ENCODE results near the gene RCSD1. TPM values are rescaled to one million over a fixed set of nuclear protein-coding genes. Genes with fewer than 3 reads are reported as not detected.

Gene RCSD1
- total and polyA plus RNA-seq, 4 experiments from 2014 or later = 124 to 173 (median 146) TPM

DNA sequence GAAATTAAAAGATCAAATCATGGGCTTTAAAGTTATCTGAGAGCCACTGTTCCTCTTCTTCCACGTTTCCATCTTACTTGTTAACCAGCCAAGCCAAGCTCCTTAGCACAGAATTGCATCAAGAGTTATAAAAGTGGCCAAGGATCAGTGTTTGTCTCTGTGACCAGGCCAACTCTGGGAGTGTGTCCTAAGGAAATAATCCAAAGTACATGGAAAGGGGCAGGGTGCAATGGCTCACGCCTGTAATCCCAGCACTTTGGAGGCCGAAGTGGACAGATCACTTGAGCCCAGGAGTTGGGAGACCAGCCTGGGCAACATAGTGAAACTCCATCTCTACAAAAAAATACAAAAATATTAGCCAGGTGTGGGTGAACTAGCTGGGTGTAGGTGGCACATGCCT, 81.8 kb downstream of the RCSD1 start:
- Mint-ChIP-seq H3K9me3 (peaks cover 0 to 19% (median 0%) of the 10 kb centered on the region in 8 donors), H3K36me3 (peaks cover 0 to 23% of the 10 kb centered on the region in 2 donors), H3K4me1 (peaks cover 14 to 44% (median 28%) of the 10 kb centered on the region in 4 donors), H3K27me3 (peaks cover 4 to 12% of the 10 kb centered on the region in 2 donors), H3K27ac (peak overlapping the region in 3 of 7 donors; percentile 42 to 95 (median 75)), H3K4me3 (no peak overlapping the region)
- ChIA-PET POLR2A (ENCODE audit: partially characterized antibody) (no interaction called here), CTCF (ENCODE audit: partially characterized antibody) (no interaction called here)
- no peak overlapping the region for H3K27ac ChIP-seq (ENCODE audit: low read depth, low read length)
- H3K27me3 ChIP-seq (ENCODE audit: insufficient read depth, low read length) = no peaks in the 10 kb centered on the region
- intact Hi-C loops (cut with micrococcal nuclease) = loop anchor here (10.0 kb wide), 2 partner anchors 373 to 1653 kb away; partner anchors contain the start of genes BLZF1 and NME7
- no peaks in the 10 kb centered on the region for H3K36me3 ChIP-seq (ENCODE audit: insufficient read depth, low read length)
- peaks cover 22% of the 10 kb centered on the region for H3K4me1 ChIP-seq (ENCODE audit: insufficient read depth, low read length)
- H3K9me3 ChIP-seq (ENCODE audit: control insufficient read depth in 1 of 2, low read length in 2 of 2) = no peaks in the 10 kb centered on the region
- no peak for DNase-seq
- H3K4me3 ChIP-seq (ENCODE audit: low read length in 2 of 2) = no peak overlapping the region

GRCh38 chr1:167713330-167714081, 83.5 kb downstream of the RCSD1 start:
- Mint-ChIP-seq H3K4me3 (peak overlapping the region; percentile 91 to 98 (median 94)), H3K4me1 (peaks cover 19 to 44% (median 33%) of the 10 kb centered on the region in 4 donors), H3K27me3 (peaks cover 4 to 12% of the 10 kb centered on the region in 2 donors), H3K27ac (peak overlapping the region; percentile 83 to 95 (median 88)), H3K36me3 (peaks cover 0 to 19% of the 10 kb centered on the region in 2 donors), H3K9me3 (peaks cover 0 to 19% (median 0%) of the 10 kb centered on the region in 8 donors)
- H3K4me3 ChIP-seq (ENCODE audit: low read length in 2 of 2) = peak overlapping the region; percentile 58 to 87
- peak in 3 of 5 donors; percentile 16 to 23 (median 18) for DNase-seq
- no peaks in the 10 kb centered on the region for H3K36me3 ChIP-seq (ENCODE audit: insufficient read depth, low read length)
- POLR2A ChIA-PET (ENCODE audit: partially characterized antibody) = interaction anchor here (0.9 to 4.2 kb wide), 11 partner anchors 8 to 263 kb away, joined by 3 to 33 read pairs (median 6); partner anchors contain the start of genes CD247, MPZL1 and RCSD1
- intact Hi-C loops (cut with micrococcal nuclease) = loop anchor here (1.0 to 10.0 kb wide), 3 partner anchors 83 to 1651 kb away; partner anchors contain the start of genes BLZF1, NME7 and RCSD1
- H3K4me1 ChIP-seq (ENCODE audit: insufficient read depth, low read length) = peaks cover 25% of the 10 kb centered on the region
- H3K27me3 ChIP-seq (ENCODE audit: insufficient read depth, low read length) = no peaks in the 10 kb centered on the region
- CTCF ChIA-PET (ENCODE audit: partially characterized antibody) = interaction anchor here (2.8 to 3.9 kb wide), 3 partner anchors 19 to 113 kb away, joined by 15 to 35 read pairs (median 18); no protein-coding TSS in a partner anchor
- H3K9me3 ChIP-seq (ENCODE audit: control insufficient read depth in 1 of 2, low read length in 2 of 2) = no peaks in the 10 kb centered on the region
- H3K27ac ChIP-seq (ENCODE audit: low read depth, low read length) = peak overlapping the region; percentile 37

- peak overlapping the region; percentile 91 to 98 (median 94) for H3K4me3 Mint-ChIP-seq
- Histone ChIP-seq H3K4me3 (ENCODE audit: low read length in 2 of 2) (peak overlapping the region; percentile 58 to 87), H3K36me3 (ENCODE audit: insufficient read depth, low read length) (no peaks in the 10 kb centered on the region), H3K4me1 (ENCODE audit: insufficient read depth, low read length) (peaks cover 25% of the 10 kb centered on the region), H3K27me3 (ENCODE audit: insufficient read depth, low read length) (no peaks in the 10 kb centered on the region), H3K27ac (ENCODE audit: low read depth, low read length) (peak overlapping the region; percentile 37), H3K9me3 (ENCODE audit: control insufficient read depth in 1 of 2, low read length in 2 of 2) (no peaks in the 10 kb centered on the region)
- POLR2A ChIA-PET (ENCODE audit: partially characterized antibody) = interaction anchor here (0.8 to 4.2 kb wide), 15 partner anchors 9 to 264 kb away, joined by 3 to 33 read pairs (median 6); partner anchors contain the start of genes CD247 and RCSD1
- peaks cover 16 to 41% (median 29%) of the 10 kb centered on the region in 4 donors for H3K4me1 Mint-ChIP-seq
- no peak for DNase-seq
- CTCF ChIA-PET (ENCODE audit: partially characterized antibody) = interaction anchor here (1.1 to 3.9 kb wide), 9 partner anchors 10 to 114 kb away, joined by 3 to 35 read pairs (median 9); no protein-coding TSS in a partner anchor
- peaks cover 0 to 19% (median 0%) of the 10 kb centered on the region in 8 donors for H3K9me3 Mint-ChIP-seq
- peaks cover 0 to 19% of the 10 kb centered on the region in 2 donors for H3K36me3 Mint-ChIP-seq
- H3K27ac Mint-ChIP-seq = peak overlapping the region in 6 of 7 donors; percentile 83 to 99 (median 93)
- intact Hi-C loops (cut with micrococcal nuclease) = loop anchor here (1.0 to 10.0 kb wide), 3 partner anchors 84 to 1651 kb away; partner anchors contain the start of genes BLZF1, NME7 and RCSD1
- H3K27me3 Mint-ChIP-seq = peaks cover 4 to 12% of the 10 kb centered on the region in 2 donors
Measured at GRCh38 chr1:167714098-167714438, 84.0 kb downstream of the RCSD1 start.

DNA sequence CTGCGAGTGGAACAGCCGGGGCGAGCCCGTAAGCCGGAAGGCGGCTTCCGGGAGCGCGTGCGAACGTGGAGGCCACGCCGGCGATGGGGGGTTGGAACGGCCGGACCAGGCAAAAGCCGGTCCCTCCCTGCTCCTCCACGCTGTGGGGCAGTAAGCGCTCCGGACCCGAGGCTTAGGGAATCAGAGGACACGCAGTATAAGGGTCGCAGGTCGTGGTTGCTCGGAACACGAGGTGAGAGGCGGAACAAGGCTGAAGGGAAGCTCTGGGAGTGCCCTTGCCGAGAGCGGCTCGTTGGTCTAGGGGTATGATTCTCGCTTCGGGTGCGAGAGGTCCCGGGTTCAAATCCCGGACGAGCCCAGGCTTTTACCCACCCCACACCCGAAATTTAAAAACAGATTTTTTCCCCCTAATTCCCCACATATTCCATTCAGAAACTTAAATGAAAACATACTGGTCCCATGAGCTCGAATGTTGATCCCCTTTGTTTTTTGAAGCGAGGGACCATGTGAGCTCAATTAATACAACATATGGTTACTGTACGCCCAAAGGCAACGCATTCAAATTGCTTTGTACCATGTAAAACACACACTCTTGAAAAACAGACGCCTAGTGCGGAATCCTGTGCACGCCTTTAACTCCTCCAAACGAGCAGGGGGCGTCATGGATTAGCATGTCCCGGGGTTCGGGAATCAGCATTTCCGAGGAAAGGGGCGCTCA, 84.6 kb downstream of the RCSD1 start:
- H3K4me3 ChIP-seq (ENCODE audit: low read length in 2 of 2) = peak overlapping the region; percentile 58 to 87
- Mint-ChIP-seq H3K9me3 (peaks cover 0 to 19% (median 0%) of the 10 kb centered on the region in 8 donors), H3K27me3 (peaks cover 4 to 12% of the 10 kb centered on the region in 2 donors), H3K36me3 (peaks cover 0 to 19% of the 10 kb centered on the region in 2 donors), H3K4me1 (peaks cover 19 to 44% (median 33%) of the 10 kb centered on the region in 4 donors), H3K4me3 (peak overlapping the region; percentile 84 to 98 (median 92)), H3K27ac (peak overlapping the region; percentile 64 to 99 (median 94))
- peak; percentile 84 to 92 (median 87) for DNase-seq
- peak overlapping the region; percentile 37 for H3K27ac ChIP-seq (ENCODE audit: low read depth, low read length)
- no peaks in the 10 kb centered on the region for H3K27me3 ChIP-seq (ENCODE audit: insufficient read depth, low read length)
- H3K4me1 ChIP-seq (ENCODE audit: insufficient read depth, low read length) = peaks cover 29% of the 10 kb centered on the region
- ChIA-PET POLR2A (ENCODE audit: partially characterized antibody) (interaction anchor here (0.7 to 4.2 kb wide), 26 partner anchors 9 to 495 kb away, joined by 3 to 33 read pairs (median 5); partner anchors contain the start of genes CD247, DCAF6, MPC2 and POU2F1), CTCF (ENCODE audit: partially characterized antibody) (interaction anchor here (0.8 to 3.9 kb wide), 24 partner anchors 9 to 197 kb away, joined by 3 to 35 read pairs (median 4); partner anchors contain the start of genes CD247 and CREG1)
- no peaks in the 10 kb centered on the region for H3K9me3 ChIP-seq (ENCODE audit: control insufficient read depth in 1 of 2, low read length in 2 of 2)
- intact Hi-C loops (cut with micrococcal nuclease) = loop anchor here (1.0 to 10.0 kb wide), 6 partner anchors 84 to 1650 kb away; partner anchors contain the start of genes BLZF1, DCAF6, NME7 and POU2F1
- no peaks in the 10 kb centered on the region for H3K36me3 ChIP-seq (ENCODE audit: insufficient read depth, low read length)

DNA sequence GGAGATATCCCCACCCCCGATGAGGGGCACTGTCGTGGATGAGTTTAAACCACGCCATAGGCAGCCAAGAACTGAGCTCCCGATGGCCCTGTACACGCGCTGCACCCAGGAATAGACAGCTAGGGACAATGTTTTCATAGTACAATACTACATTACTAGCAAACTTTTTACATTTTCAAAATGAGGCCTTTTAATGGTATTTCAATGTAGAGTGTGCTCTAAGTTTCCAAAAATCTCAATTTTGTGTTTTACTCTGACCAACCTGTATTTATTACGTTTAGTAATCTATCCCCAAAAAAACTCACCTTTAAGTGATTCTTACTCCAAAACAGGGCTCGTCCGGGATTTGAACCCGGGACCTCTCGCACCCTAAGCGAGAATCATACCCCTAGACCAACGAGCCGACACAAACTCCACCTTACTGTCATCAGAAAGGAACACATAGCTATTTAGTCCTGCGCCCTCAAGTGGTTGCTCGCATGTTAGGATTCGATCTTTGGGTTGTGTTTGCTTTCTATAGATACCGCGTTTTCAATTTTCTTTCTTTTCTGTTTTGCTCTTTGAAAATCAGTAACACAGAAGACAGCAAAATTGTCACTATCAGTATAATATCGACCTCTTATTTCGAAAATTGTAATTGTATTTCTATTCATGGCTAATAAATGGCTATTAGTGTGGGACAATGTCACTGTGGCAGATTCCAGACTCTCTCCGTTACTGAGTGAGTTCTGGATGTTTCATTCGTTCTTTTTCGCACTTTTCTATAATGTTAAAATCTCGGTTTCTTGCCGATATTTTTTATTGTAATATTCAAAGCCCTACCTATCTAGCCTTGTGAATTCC, 85.3 kb downstream of the RCSD1 start:
- Histone ChIP-seq H3K4me3 (ENCODE audit: low read length in 2 of 2) (peak overlapping the region; percentile 80 to 87), H3K9me3 (ENCODE audit: control insufficient read depth in 1 of 2, low read length in 2 of 2) (no peaks in the 10 kb centered on the region), H3K4me1 (ENCODE audit: insufficient read depth, low read length) (peaks cover 31% of the 10 kb centered on the region), H3K27ac (ENCODE audit: low read depth, low read length) (peak overlapping the region; percentile 39), H3K27me3 (ENCODE audit: insufficient read depth, low read length) (no peaks in the 10 kb centered on the region), H3K36me3 (ENCODE audit: insufficient read depth, low read length) (no peaks in the 10 kb centered on the region)
- peaks cover 19 to 49% (median 38%) of the 10 kb centered on the region in 4 donors for H3K4me1 Mint-ChIP-seq
- CTCF ChIA-PET (ENCODE audit: partially characterized antibody) = interaction anchor here (0.8 to 3.9 kb wide), 25 partner anchors 8 to 495 kb away, joined by 3 to 35 read pairs (median 4); partner anchors contain the start of genes CD247, CREG1 and POU2F1
- H3K9me3 Mint-ChIP-seq = peaks cover 0 to 19% (median 0%) of the 10 kb centered on the region in 8 donors
- H3K36me3 Mint-ChIP-seq = peaks cover 0 to 19% of the 10 kb centered on the region in 2 donors
- H3K27ac Mint-ChIP-seq = peak overlapping the region; percentile 90 to 99 (median 94)
- POLR2A ChIA-PET (ENCODE audit: partially characterized antibody) = interaction anchor here (0.7 to 4.2 kb wide), 24 partner anchors 10 to 495 kb away, joined by 3 to 33 read pairs (median 6); partner anchors contain the start of genes CD247, DCAF6, MPC2 and POU2F1
- H3K27me3 Mint-ChIP-seq = peaks cover 4 to 12% of the 10 kb centered on the region in 2 donors
- DNase-seq = peak; percentile 87 to 91 (median 88)
- intact Hi-C loops (cut with micrococcal nuclease) = loop anchor here (1.0 to 10.0 kb wide), 5 partner anchors 88 to 1649 kb away; partner anchors contain the start of genes BLZF1, DCAF6, NME7 and POU2F1
- H3K4me3 Mint-ChIP-seq = peak overlapping the region; percentile 84 to 98 (median 92)

Data from CD4-positive, alpha-beta memory T cell (primary cell).